BE2C (cell line): ENCODE measurements around the gene LAMA2.

Source experiments
- DNase-seq: peaks from one replicate; pipeline ENCODE4 v3.0.0-alpha.2; 2020
- H3K27me3 ChIP-seq: fragments of 250-450 bp; sonication (Bioruptor Pico); 2 replicates; pipeline ENCODE4 v1.5.1; 2020; ENCODE audit warnings: mild to moderate bottlenecking
- H3K36me3 ChIP-seq: fragments of 250-450 bp; sonication (Bioruptor Pico); 2 replicates; pipeline ENCODE4 v1.5.1; 2020; ENCODE audit warnings: mild to moderate bottlenecking
- H3K4me1 ChIP-seq: fragments of 250-450 bp; sonication (Bioruptor Pico); 2 replicates; pipeline ENCODE4 v1.5.1; 2020
- H3K4me3 ChIP-seq: 2 replicates; pipeline ENCODE4 v1.5.1; 2011; ENCODE audit warnings: low read depth, low read length
- H3K9me3 ChIP-seq: fragments of 250-450 bp; sonication (Bioruptor Pico); 2 replicates; pipeline ENCODE4 v1.5.1; 2020
- TF ChIP-seq, protein P1 (sequence below): IDR thresholded peaks from 2 replicates; pipeline ENCODE4 v1.5.1; 2012; ENCODE audit warnings: mild to moderate bottlenecking, low read depth, low read length

The LAMA2 gene

DNA sequence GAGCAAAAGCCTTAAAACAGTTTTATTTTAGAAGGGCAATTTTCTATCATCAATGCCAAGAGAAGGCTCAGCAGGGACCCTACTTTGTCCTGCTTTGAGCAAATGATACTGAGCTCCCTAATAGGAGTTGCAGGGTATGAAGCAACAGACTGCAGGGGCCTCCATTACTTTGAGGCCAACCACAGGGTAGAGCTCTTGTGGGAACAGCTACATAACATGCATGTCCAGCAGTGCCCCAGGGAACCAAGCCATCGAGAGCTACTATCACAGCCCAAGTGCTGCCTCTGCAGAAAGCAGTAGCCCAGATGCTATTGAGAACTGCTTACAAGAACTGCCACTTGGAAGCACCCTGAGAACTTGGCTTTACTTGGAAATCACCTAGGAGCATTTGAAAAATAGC lies 222.1 kb downstream of the LAMA2 start:
- Histone ChIP-seq H3K27me3 (no peaks in the 10 kb centered on the region), H3K4me1 (no peaks in the 10 kb centered on the region), H3K36me3 (no peaks in the 10 kb centered on the region), H3K4me3 (no peak overlapping the region), H3K9me3 (no peaks in the 10 kb centered on the region)
- no peak for DNase-seq
- TF ChIP-seq, protein P1, sequence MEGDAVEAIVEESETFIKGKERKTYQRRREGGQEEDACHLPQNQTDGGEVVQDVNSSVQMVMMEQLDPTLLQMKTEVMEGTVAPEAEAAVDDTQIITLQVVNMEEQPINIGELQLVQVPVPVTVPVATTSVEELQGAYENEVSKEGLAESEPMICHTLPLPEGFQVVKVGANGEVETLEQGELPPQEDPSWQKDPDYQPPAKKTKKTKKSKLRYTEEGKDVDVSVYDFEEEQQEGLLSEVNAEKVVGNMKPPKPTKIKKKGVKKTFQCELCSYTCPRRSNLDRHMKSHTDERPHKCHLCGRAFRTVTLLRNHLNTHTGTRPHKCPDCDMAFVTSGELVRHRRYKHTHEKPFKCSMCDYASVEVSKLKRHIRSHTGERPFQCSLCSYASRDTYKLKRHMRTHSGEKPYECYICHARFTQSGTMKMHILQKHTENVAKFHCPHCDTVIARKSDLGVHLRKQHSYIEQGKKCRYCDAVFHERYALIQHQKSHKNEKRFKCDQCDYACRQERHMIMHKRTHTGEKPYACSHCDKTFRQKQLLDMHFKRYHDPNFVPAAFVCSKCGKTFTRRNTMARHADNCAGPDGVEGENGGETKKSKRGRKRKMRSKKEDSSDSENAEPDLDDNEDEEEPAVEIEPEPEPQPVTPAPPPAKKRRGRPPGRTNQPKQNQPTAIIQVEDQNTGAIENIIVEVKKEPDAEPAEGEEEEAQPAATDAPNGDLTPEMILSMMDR: no peak

DNA sequence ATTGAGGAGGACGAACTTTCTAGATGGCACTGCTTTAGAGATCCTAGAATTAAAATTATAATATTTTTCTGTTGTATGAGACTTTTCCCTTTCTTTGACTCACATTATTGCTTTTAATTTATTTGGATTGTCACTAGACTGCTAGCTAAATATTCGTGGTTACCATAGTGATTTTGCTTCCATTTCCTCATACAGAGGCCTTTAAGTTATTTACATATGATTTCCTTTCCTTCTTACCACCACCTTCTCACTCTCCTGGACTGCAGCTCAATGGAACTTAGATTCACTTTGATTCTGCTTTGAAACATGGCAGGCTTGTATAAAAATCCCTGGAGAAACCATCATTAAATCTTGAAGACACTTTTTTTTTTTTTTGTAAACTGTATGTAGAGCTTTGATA lies 222.9 kb downstream of the LAMA2 start:
- no peaks in the 10 kb centered on the region for H3K4me1 ChIP-seq
- TF ChIP-seq, protein P1: no peak
- no peak overlapping the region for H3K4me3 ChIP-seq
- H3K36me3 ChIP-seq: no peaks in the 10 kb centered on the region
- H3K9me3 ChIP-seq: no peaks in the 10 kb centered on the region
- DNase-seq: no peak
- H3K27me3 ChIP-seq: no peaks in the 10 kb centered on the region

DNA sequence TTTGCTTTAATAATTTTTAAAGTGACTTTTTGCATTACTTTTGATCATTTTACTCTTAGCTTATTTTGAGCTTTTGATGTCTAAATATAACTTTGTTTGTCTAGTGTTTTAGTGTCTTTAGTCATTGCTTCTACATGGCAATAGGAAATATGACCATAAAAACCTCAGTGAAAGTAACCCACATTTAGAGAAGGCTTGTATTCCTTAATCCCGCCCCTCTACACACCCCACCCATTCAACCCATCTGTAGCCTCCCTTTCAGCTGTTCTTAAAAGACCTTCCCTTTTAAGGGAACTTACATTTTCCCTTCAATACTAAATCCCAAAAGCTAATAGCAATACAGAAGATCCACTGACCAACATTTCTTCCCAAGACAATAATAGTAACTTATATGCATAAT lies 225.4 kb downstream of the LAMA2 start:
- Histone ChIP-seq H3K4me1 (no peaks in the 10 kb centered on the region), H3K9me3 (no peaks in the 10 kb centered on the region), H3K4me3 (no peak overlapping the region), H3K27me3 (no peaks in the 10 kb centered on the region), H3K36me3 (no peaks in the 10 kb centered on the region)
- TF ChIP-seq, protein P1: no peak
- DNase-seq: no peak

DNA sequence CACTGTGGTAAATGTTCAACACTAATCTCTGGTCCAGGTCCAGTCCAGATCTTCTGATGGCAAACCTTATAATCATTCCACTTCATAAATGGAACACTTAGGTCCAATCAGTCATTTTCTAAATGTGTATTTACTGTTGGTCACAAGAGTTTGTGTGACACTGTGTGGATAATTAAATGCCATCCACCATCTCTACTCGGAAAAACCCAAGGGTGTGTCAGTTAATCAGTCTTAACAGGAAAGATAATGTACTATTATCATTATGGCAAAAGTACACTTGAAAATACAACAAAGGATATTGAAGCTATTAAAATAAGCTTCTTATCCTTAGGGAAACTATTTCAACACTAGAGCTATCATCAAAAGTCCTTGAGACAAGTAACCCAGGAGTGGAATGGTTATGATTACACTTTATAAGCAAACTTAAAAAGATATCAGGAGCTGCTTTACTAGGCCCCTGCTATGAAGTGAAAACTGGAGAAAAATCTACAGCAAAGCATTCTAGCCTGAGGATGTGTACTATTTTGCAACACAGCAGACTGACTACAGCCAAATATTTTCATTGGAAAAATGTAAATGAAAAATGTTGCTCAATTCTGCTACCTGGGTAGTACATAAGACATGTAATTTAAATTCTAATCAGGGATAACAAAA lies 227.9 kb downstream of the LAMA2 start:
- DNase-seq: no peak
- H3K27me3 ChIP-seq: no peaks in the 10 kb centered on the region
- H3K36me3 ChIP-seq: no peaks in the 10 kb centered on the region
- H3K4me3 ChIP-seq: no peak overlapping the region
- H3K9me3 ChIP-seq: no peaks in the 10 kb centered on the region
- TF ChIP-seq, protein P1: no peak
- H3K4me1 ChIP-seq: no peaks in the 10 kb centered on the region

DNA sequence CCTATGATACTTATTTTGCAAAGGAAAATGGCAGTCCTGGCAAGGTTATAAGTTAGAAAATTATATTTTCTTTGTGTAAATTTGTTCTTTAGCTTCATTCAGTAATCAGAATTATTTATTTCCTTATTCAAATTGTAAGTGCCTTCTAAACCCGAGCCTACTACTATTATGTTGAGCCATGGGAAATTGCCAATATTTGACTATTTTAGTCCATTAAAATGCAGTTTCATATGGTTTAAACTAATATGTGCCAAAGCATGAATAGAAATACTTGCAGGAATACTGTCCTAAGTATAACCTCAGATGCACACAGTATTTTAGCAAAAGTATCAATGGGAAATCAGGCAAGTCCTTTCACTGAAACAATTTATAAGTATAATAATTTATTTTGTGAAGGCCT lies 228.4 kb downstream of the LAMA2 start:
- Histone ChIP-seq H3K9me3 (no peaks in the 10 kb centered on the region), H3K4me1 (no peaks in the 10 kb centered on the region), H3K27me3 (no peaks in the 10 kb centered on the region), H3K36me3 (no peaks in the 10 kb centered on the region), H3K4me3 (no peak overlapping the region)
- DNase-seq: no peak
- TF ChIP-seq, protein P1: no peak

DNA sequence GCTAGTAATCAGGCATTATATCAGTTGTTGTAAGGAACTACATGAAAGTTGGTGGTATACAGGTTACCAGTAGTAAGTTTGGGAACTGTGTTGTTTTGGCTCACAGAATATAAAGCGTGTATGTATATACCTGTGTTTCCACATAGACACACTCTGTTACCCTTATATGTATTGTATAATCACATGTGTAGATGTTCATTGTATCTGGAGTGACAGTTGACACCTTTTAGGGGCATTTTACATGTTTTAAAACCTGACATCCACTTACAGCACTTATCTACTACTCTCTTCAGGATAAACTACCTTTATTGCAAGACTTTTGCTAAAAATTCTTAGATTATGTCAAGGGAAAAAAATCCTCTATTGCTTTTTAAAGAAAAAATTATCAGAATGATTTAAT lies 228.9 kb downstream of the LAMA2 start:
- no peak for DNase-seq
- TF ChIP-seq, protein P1: no peak
- no peak overlapping the region for H3K4me3 ChIP-seq

More for the DNA sequence above, 228.9 kb downstream of the LAMA2 start:
- no peaks in the 10 kb centered on the region for H3K36me3 ChIP-seq
- no peaks in the 10 kb centered on the region for H3K4me1 ChIP-seq
- no peaks in the 10 kb centered on the region for H3K27me3 ChIP-seq
- no peaks in the 10 kb centered on the region for H3K9me3 ChIP-seq
